Activated T-helper 2 cell treated with anti-CD3 and anti-CD28 coated beads, Interferon-gamma antibody, Interleukin-2, Interleukin-4, amounts not matched to agents 10 μg/mL and 5 μg/mL and 100 μg/mL, durations not matched to agents 14 hours and 24 hours and 36 hours (primary cell): Measurements from ENCODE around the gene STN1. TPM values are rescaled to one million over a fixed set of nuclear protein-coding genes. Genes with fewer than 3 reads are reported as not detected.

Experiments
- DNase-seq: peaks from one replicate; pipeline ENCODE4 v3.0.0; 2021; ENCODE audit warnings: low spot score
- H3K27ac Mint-ChIP-seq: one replicate; pipeline ENCODE4 v1.8.0; 2021; ENCODE audit warnings: mixed read lengths
- H3K27me3 Mint-ChIP-seq: one replicate; pipeline ENCODE4 v1.8.0; 2021; ENCODE audit warnings: low read depth, mixed read lengths
- H3K36me3 Mint-ChIP-seq: one replicate; pipeline ENCODE4 v1.8.0; 2021; ENCODE audit warnings: low read depth, mixed read lengths
- H3K4me1 Mint-ChIP-seq: one replicate; pipeline ENCODE4 v1.8.0; 2021; ENCODE audit warnings: low read depth, mixed read lengths
- H3K4me3 Mint-ChIP-seq: one replicate; pipeline ENCODE4 v1.8.0; 2021; ENCODE audit warnings: low read depth, mild to moderate bottlenecking, moderate library complexity, mixed read lengths
- H3K9me3 Mint-ChIP-seq: one replicate; pipeline ENCODE4 v1.8.0; 2021; ENCODE audit warnings: mixed read lengths
- intact Hi-C: fragments of 100-400 bp; cut with micrococcal nuclease; formaldehyde crosslinking; loops from one replicate; pipeline ENCODE4 v1.15.1; 2023
- total RNA-seq: library from RNA; stranded (reverse); gene quantifications from 2 replicates; pipeline ENCODE4 v1.2.3, GENCODE V29; 2022

The STN1 gene
- total RNA-seq, 1 donor from 2014 or later: 21.7 TPM

DNA sequence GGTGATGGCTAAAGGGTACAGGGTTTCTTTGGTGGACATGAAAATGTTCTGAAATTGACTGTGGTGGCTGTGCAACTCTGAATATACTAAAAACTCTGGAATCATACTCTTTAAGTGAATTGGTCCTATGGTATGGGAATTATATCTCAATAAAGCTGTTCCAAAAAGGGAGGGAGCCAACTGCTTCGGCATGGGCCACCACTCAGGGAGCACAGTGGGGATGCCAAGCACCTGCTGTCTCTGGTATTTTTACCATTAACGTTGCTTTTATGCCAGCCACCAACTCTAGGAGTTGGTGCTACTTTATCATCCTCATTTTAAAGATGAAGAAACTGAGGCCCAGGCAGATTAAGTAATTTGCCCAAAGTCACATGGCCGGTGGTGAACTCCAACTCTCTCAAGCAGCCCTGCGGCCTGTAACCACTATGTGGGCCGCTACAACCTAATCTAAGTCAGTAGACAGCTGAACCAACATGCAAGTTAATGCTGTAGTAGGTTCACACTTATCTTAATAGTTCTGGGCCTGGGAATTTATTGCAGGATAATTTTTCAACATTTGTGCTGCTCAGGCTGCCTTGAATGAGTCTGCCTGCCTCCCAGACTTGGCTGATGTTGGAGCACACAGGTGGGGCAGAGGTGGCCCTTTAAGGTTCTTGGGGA, 83.4 kb downstream of the STN1 start:
- no peak overlapping the region for H3K27ac Mint-ChIP-seq
- peaks cover 13% of the 10 kb centered on the region for H3K27me3 Mint-ChIP-seq
- no peak overlapping the region for H3K4me3 Mint-ChIP-seq
- intact Hi-C loops: no loop called here
- DNase-seq: no peak
- H3K36me3 Mint-ChIP-seq: no peaks in the 10 kb centered on the region
- no peaks in the 10 kb centered on the region for H3K9me3 Mint-ChIP-seq
- H3K4me1 Mint-ChIP-seq: no peaks in the 10 kb centered on the region

DNA sequence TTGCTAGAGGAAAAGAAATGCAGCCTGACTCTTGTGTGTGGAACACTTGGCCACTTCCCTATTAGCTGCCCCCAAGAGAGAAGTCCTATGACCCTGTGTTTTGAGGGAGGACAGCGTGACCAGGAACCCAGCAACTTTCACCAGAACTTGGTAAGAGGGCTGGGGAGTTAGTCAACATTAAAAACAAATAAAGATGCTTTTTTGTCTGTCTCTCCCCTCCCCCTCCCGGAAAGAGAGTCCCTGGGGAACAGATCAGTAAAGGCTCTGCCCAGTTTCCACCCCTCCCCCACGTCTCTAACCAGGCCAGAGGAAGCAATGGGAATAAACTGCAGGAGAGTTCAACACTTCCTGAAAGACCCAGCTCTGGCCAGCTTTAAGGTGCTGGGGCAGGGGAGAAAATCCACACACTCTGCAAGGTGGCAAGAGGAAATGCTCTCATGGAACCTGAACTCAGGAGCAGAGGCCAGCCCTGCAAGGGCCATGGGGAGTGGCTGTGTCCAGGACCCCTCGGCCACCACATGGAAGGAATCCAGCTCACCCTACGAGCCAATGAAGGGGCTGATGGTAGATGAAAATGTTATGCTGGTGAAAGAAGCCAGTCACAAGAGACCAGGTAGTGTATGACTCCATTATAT, 84.1 kb downstream of the STN1 start:
- Mint-ChIP-seq H3K36me3 (no peaks in the 10 kb centered on the region), H3K4me1 (no peaks in the 10 kb centered on the region), H3K4me3 (no peak overlapping the region), H3K9me3 (no peaks in the 10 kb centered on the region), H3K27me3 (peaks cover 20% of the 10 kb centered on the region), H3K27ac (no peak overlapping the region)
- intact Hi-C loops: no loop called here
- DNase-seq: no peak

DNA sequence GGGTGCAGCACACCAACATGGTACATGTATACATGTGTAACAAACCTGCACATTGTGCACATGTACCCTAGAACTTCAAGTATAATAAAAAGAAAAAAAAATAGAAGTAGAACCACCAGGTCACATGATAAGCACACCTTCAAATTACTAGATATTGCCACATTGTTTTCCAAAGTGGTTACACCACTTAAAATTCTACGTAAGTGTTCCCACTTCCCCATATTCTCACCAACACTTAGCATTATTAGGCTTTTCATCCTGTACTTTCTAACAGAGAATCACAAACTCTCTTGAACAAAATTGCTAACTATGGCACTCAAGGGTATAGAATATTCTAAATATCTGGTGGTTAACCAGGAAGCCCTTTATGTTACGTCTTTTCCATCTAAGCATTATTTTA, 85.2 kb downstream of the STN1 start:
- intact Hi-C loops: no loop called here
- DNase-seq: no peak
- no peaks in the 10 kb centered on the region for H3K36me3 Mint-ChIP-seq
- H3K9me3 Mint-ChIP-seq: no peaks in the 10 kb centered on the region
- no peaks in the 10 kb centered on the region for H3K4me1 Mint-ChIP-seq
- H3K27ac Mint-ChIP-seq: no peak overlapping the region
- peaks cover 25% of the 10 kb centered on the region for H3K27me3 Mint-ChIP-seq
- no peak overlapping the region for H3K4me3 Mint-ChIP-seq

Other genes with a start within 250 kb of the STN1 start
- gene SH3PXD2A, start 62.6 kb downstream of the STN1 start, total RNA-seq: 8.3 and 8.6 TPM in 2 replicates
- 25.2 and 26.7 TPM in 2 replicates for gene SLK, start 49.0 kb upstream of the STN1 start, total RNA-seq
- gene COL17A1, start 167.7 kb upstream of the STN1 start, total RNA-seq: not detected in 2 replicates
- gene SFR1, start 204.0 kb upstream of the STN1 start, total RNA-seq: 11.7 and 12.0 TPM in 2 replicates